GM19099 (cell line): ENCODE measurements around the gene RNF38.

ENCODE experiments used
- POLR2A ChIP-seq: IDR thresholded peaks from 3 replicates; pipeline ENCODE4 v1.6.1; 2011; ENCODE audit warnings: low read depth; ENCODE audit not compliant: insufficient read length; ENCODE audit errors: extremely low read depth

Gene RNF38

GRCh38 chr9:36357639-36358038 lies 42.4 kb downstream of the RNF38 start:
- TF ChIP-seq POLR2A, result no peak

- no peak for TF ChIP-seq POLR2A
These were observed 53.5 kb downstream of the RNF38 start for GRCh38 chr9:36346569-36346968.

DNA sequence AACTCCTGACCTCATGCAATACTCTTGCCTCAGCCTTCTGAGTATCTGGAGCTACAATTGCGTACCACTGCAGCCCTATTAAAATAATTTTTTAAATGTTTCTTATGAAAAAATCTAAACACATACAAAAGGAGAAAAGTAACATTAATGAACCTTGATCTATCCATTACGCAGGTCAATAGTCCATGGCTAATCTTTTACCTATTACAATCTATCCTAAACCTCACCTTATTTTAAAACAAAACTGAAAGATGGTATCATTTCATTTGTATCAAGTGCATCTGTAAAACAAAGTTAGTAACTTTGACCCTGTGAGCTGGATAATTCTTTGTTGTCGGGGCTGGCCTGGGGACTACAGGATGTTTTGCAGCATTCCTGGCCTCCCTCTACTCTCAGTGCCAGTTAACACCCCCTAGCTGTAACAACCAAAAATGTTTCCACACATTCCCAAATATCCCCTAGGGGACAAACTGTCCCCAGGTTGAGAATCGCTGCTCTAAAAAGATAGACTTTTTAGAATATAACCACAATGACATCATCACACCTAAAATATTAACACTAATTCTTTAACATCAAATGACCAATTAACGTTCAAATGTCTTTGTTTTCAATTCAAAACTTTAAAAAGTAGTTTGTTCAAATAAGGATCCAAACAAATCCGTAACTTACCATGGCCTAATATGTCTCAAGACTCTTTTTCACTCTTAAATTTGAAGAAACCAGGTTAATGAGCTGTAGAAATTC lies 54.8 kb downstream of the RNF38 start:
- no peak for TF ChIP-seq POLR2A

DNA sequence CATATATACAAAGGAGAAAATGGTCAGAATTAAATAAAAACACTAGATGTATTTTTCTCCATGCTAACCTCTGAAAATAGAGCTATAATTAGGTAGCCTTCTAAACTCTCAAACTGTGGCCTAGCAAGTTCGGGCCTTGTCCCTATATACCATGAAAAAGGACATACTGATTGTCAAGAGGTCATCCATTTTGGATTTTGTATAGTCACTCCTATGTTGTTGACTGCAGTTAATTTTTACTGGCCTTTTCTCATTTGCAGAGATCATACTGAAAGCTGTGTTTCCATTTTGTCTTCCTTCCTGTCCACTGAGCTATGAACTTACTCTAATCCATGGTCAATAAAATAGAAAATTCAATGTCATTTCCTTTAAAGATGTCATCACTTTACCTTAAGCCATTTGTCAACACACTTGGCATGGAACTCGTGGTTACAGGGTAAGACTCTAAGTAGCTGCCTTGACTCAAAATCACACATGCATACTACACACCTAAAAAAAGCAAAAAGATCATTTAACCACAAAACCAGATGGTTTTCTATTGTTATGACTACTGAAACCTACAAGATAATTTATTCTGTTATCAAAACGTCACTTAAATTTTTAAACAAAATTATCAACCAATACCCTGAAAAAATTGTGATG lies 58.0 kb downstream of the RNF38 start:
- TF ChIP-seq POLR2A, result no peak

DNA sequence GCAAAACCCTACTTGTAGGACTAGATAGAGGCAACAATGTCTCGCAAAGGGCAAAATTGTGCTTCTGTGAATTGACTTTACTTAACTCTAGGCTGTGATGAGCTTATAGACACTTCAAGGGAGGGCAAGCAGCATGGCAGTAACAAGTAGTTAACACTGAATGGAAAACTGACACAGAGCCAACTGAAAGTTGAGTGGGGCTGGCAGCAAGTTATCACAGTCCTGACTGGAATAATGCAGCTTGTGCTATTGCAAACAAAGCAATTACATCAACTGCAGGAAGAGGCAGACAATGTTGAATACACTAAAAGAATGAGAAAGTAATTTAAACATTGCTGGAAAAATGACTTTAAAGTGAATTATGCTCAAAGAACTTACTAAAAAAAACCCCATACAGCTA lies 62.2 kb downstream of the RNF38 start:
- no peak for TF ChIP-seq POLR2A

GRCh38 chr9:36337002-36337401 lies 63.1 kb downstream of the RNF38 start:
- TF ChIP-seq POLR2A, result no peak

DNA sequence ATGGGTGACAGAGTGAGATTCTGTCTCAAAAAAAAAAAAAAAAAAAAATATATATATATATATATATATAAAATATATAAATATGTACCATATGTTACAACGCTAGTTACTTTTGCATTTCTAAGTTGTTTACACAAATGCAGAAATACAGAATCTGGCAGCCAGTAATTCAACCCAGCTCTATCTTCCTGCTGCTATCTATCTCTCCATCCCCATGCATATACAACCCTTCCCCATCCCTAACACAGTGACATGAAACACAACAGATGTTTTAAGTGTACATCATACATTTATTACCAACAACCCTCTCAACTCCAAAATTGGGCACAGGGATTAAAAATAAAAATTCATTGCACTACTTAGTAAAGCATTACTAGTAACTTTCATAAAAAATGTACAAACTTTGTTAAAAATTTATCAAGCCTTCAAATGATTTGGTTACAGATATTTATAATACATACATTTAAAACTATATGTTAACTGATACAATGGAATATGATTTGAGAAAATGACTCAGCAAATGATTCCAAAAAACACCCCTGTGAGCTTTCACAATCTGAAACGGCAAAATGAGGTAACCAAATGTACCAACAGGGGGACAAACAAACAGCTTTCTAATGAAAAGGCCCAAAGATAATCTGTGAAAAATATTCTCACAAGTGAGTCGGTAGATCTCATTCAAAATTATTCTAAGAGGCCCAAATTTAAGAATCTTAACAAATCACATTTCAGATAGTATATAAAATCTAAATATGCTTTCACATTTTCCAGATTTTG lies 63.8 kb downstream of the RNF38 start:
- no peak for TF ChIP-seq POLR2A

GRCh38 chr9:36332006-36332405 lies 68.1 kb downstream of the RNF38 start:
- no peak for TF ChIP-seq POLR2A

GRCh38 chr9:36328798-36329411 lies 71.2 kb downstream of the RNF38 start:
- TF ChIP-seq POLR2A, result no peak

DNA sequence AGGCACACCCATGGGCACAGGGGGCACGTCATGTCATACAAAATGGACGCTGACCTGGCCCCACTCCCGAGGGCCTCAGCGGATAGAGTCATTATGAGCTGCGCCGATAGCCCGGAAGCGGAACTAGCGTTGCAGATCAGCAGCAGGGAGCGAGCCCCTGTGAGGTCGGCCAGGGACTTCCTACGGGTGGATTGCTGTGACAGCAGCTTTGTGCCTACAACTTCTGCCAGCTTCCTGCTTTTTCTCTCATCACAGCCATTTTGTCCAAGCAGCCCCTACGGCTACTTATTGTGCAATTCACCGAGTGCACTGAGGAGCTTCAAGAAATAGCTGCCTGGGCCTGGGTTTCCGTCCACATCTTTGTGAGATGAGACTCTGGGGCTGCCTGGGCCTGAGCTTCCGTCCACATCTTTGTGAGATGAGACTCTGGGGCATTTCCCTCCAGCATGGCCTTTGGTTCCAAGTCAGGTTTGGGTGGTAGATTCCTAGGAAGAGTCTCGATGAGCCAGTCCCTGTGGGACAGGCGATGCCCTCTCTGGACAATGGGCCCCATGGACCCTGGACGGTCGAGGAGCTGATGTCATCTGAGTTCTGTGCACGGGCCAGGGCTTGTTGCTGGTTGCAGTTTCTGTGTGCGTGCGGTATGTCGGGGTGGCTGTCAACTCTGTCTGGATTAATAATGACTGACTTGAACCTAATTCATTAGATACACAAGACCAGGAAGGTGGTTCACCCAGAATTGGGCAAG lies 74.8 kb downstream of the RNF38 start:
- no peak for TF ChIP-seq POLR2A

DNA sequence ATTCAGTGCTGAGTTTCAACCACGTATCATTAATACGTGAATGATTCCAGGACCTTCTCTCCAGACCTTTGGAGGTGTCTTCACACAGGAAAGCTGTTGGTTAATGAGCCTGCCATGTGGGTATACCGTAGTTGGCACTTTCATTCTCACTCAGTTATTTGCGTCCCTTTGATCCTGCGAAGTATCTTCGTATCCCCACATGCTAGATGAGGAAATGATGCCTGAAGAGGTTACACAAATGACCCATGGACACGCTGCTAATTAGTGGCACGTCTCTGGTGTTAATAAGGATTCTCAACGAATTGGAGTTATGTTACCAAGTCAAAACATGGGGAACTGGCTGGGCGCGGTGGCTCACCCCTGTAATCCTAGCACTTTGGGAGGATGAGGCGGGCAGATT lies 76.1 kb downstream of the RNF38 start:
- TF ChIP-seq POLR2A, result no peak

DNA sequence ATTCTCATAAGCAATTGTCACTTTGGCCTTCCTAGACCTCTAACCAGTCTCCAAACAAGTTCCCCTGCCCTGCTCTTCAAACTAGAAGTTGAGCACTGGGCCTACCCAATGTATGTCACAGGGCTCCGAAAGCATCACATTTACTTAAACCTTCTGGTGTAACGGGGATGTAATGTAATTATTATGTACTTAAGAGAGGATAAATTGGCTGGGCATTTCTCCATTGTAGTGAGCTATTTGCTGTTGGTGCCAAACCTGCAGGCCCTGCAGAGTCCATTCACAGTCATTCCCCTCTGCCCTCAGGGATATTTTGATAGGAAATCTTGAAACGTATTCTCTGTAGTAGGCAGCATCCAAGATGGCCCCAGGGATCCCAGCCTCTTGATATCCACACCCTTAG lies 77.6 kb downstream of the RNF38 start:
- TF ChIP-seq POLR2A, result no peak

DNA sequence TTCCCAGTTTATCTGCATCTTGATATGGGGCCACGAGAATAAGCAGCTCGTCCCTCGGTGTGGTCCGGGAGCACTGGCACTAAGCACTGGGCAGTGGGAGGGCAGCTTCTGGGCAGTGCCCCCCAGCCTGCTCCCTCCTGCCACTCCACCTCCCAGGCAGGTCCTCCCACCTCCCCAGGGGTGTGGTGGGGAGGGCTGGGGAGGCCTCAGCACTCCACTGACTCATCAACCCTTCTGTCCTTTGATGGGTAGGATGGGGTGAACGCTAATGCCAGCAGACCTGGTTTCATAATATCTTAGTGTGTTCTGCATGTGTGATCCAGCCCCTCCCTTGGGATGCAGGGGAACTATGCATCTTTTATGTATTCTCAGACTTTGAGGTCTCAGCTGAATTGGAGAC lies 79.6 kb downstream of the RNF38 start:
- TF ChIP-seq POLR2A, result no peak

GRCh38 chr9:36319806-36320205 lies 80.3 kb downstream of the RNF38 start:
- no peak for TF ChIP-seq POLR2A

GRCh38 chr9:36319183-36319582 lies 80.9 kb downstream of the RNF38 start:
- no peak for TF ChIP-seq POLR2A
